Cardiac fibroblast (primary cell): ENCODE results near the gene ILDR1.

ENCODE experiments used
- DNase-seq, 2 donors: peaks; one replicate each; pipeline versions ENCODE4 v3.0.0 to v3.0.0-alpha.2; 2010; ENCODE audit warnings: low read depth in 2 of 2
- H3K4me3 ChIP-seq, 2 donors: replicated peaks in 1 of 2; 1 replicate in 1 of 2; 2 replicates in 1 of 2; pipeline ENCODE4 v1.5.1; 2011; ENCODE audit warnings: low read depth in 2 of 2, low read length in 2 of 2, mild to moderate bottlenecking in 2 of 2, moderate library complexity in 1 of 2
- CTCF ChIP-seq: IDR thresholded peaks from one replicate; pipeline ENCODE4 v1.5.1; 2011; ENCODE audit warnings: low read depth, mild to moderate bottlenecking, low read length, inconsistent platforms

Gene ILDR1

DNA sequence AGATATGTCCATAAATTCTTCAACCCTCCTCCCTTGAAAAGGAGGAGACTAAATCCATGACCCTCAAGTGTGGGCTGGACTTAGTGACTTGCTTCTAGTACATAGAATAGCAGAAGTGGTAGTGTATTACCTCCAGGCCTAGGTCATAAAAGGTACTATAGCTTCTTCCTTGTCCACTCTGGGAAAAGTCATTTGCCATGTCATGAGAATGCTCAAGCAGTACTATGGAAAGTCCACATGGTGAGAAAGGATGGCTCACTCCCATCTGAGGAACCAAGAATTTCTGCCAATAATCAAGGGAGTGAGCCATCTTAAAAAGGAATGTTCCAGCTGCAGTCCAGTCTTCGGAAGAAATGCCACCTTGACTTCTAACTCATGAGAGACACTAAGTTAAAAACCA, 10.5 kb upstream of the ILDR1 start:
- no peak for TF ChIP-seq CTCF
- H3K4me3 ChIP-seq: no peak overlapping the region
- DNase-seq: no peak

DNA sequence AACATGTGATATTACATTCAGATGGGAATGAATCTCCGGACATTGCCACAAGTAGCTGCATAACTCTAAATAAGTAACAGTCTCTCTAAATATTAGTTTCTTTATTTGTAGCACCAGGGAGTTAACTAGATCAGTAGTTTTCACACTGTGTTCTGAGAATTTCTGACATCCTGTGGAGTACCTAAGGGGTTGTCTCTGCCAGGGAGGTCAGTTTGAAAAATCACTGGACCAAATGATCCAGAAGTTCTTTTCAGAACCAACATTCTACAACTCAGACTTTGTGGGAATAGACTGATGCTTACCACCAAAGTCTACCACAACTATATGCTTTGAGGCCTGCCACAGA, 9.0 kb upstream of the ILDR1 start:
- TF ChIP-seq CTCF: no peak
- no peak overlapping the region for H3K4me3 ChIP-seq
- DNase-seq: no peak

GRCh38 chr3:122030381-122031122, 8.5 kb upstream of the ILDR1 start:
- peak; percentile 46 to 53 for DNase-seq
- TF ChIP-seq CTCF: no peak
- no peak overlapping the region for H3K4me3 ChIP-seq

DNA sequence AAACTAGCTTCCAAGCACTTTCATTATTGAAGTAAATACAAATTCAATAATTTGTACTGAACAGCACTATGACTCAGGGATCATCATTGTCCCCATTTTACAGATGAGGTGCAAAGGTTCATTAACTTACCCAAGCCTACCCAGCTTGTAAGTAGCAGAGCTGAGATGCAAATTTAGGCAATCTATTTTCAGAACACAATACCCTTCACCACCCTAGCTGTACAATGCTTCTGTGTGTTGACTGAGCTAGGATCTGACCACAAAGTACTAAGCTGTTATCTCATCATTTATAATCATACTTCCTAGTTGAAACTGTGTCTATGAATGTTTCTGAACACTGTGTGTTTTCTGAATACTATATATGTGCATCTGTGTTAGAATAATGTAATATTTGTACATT, 3.2 kb upstream of the ILDR1 start:
- DNase-seq: no peak
- TF ChIP-seq CTCF: no peak
- no peak overlapping the region for H3K4me3 ChIP-seq

DNA sequence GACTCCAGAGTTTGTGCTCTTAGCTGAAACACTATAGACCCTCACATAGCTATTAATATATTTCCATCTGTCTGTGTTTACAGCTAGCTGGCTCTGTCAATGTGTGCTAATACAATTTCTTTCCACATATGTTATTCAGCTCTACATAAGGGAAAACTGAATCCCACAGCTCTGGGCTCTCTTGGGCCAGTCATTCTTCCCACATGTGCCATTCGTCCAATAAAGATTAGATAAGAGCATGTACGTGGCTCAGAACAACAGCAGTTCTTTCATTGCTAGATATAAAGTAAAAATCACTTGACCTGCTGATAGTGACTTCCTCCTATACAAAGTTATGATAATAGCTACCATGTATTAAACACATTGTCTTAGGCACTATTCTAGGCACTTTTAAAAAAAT, 2.8 kb upstream of the ILDR1 start:
- no peak for TF ChIP-seq CTCF
- DNase-seq: peak in 1 of 2 donors; percentile 28
- H3K4me3 ChIP-seq: no peak overlapping the region

- DNase-seq: no peak
- TF ChIP-seq CTCF: no peak
These were observed 1.4 kb upstream of the ILDR1 start for GRCh38 chr3:122023335-122023910.

GRCh38 chr3:122021037-122021436, 1.0 kb downstream of the ILDR1 start:
- TF ChIP-seq CTCF: no peak
- no peak for DNase-seq
- no peak overlapping the region for H3K4me3 ChIP-seq

More at GRCh38 chr3:122023335-122023910, 1.4 kb upstream of the ILDR1 start:
- H3K4me3 ChIP-seq: no peak overlapping the region
